Skin epidermis (tissue), 12 donors: ENCODE data around the gene OTUD4.
A peak's percentile ranks its signal among the peaks of the same experiment; 100 is the strongest.

ENCODE experiments used
- H3K27ac ChIP-seq, 21 experiments: fragments of 200-600 bp; sonication (generic) in 11 of 21; one replicate each; pipeline ENCODE4 v1.5.0; 2020; ENCODE audit warnings: mild to moderate bottlenecking in 3 of 21, inconsistent platforms in 2 of 21, moderate library complexity in 2 of 21
- H3K4me3 ChIP-seq, 7 experiments: fragments of 200-600 bp; sonication (generic) in 2 of 7; one replicate each; pipeline ENCODE4 v1.5.0; 2020; ENCODE audit warnings: inconsistent platforms in 2 of 7, mild to moderate bottlenecking in 2 of 7, moderate library complexity in 1 of 7

The OTUD4 gene

GRCh38 chr4:145132511-145133098 is 47.8 kb downstream of the OTUD4 start:
- peak overlapping the region in 2 of 21 experiments; percentile 27 to 32 for H3K27ac ChIP-seq
- no peak overlapping the region for H3K4me3 ChIP-seq

GRCh38 chr4:145131848-145132247 is 48.5 kb downstream of the OTUD4 start:
- Histone ChIP-seq H3K27ac (peak overlapping the region in 1 of 21 experiments; percentile 11), H3K4me3 (no peak overlapping the region)

- H3K27ac ChIP-seq = peak overlapping the region in 2 of 21 experiments; percentile 11 to 19
- H3K4me3 ChIP-seq = no peak overlapping the region
These were observed 49.5 kb downstream of the OTUD4 start for GRCh38 chr4:145130788-145131399.

- Histone ChIP-seq H3K27ac (no peak overlapping the region), H3K4me3 (no peak overlapping the region)
These were observed 50.3 kb downstream of the OTUD4 start for GRCh38 chr4:145130130-145130529.

GRCh38 chr4:145125396-145125795 is 55.0 kb downstream of the OTUD4 start:
- H3K27ac ChIP-seq = peak overlapping the region in 3 of 21 experiments; percentile 36 to 72 (median 49)
- H3K4me3 ChIP-seq = no peak overlapping the region

- no peak overlapping the region for H3K27ac ChIP-seq
These were observed 72.3 kb downstream of the OTUD4 start for GRCh38 chr4:145108128-145108527.

GRCh38 chr4:145107126-145107525 is 73.3 kb downstream of the OTUD4 start:
- no peak overlapping the region for H3K27ac ChIP-seq
- H3K4me3 ChIP-seq = no peak overlapping the region

More at GRCh38 chr4:145108128-145108527, 72.3 kb downstream of the OTUD4 start:
- no peak overlapping the region for H3K4me3 ChIP-seq

GRCh38 chr4:145103496-145103895 is 76.9 kb downstream of the OTUD4 start:
- no peak overlapping the region for H3K27ac ChIP-seq

GRCh38 chr4:145102619-145103018 is 77.8 kb downstream of the OTUD4 start:
- Histone ChIP-seq H3K27ac (no peak overlapping the region), H3K4me3 (no peak overlapping the region)

More at GRCh38 chr4:145103496-145103895, 76.9 kb downstream of the OTUD4 start:
- H3K4me3 ChIP-seq = no peak overlapping the region

GRCh38 chr4:145101091-145101490 is 79.3 kb downstream of the OTUD4 start:
- Histone ChIP-seq H3K4me3 (no peak overlapping the region), H3K27ac (no peak overlapping the region)

- H3K27ac ChIP-seq = peak overlapping the region in 8 of 21 experiments; percentile 13 to 97 (median 93)
- H3K4me3 ChIP-seq = peak overlapping the region; percentile 72 to 94 (median 83)
These were observed 80.7 kb downstream of the OTUD4 start for GRCh38 chr4:145099653-145100052.

- peak overlapping the region; percentile 72 to 94 (median 83) for H3K4me3 ChIP-seq
- peak overlapping the region; percentile 63 to 97 (median 90) for H3K27ac ChIP-seq
These were observed 81.7 kb downstream of the OTUD4 start for GRCh38 chr4:145098675-145099037.

GRCh38 chr4:145097821-145098674 is 82.3 kb downstream of the OTUD4 start, which contains the start of the genes ABCE1 and ANAPC10:
ABCE1 (plus strand) TSS chr4:145098311; CDS start chr4:145104413, 6,102 bp downstream.
ANAPC10 (minus strand) TSS chr4:145098196; CDS start chr4:145096099, 2,097 bp downstream.
- H3K4me3 ChIP-seq = peak within 1 kb of the TSS; percentile 72 to 94 (median 83)
- H3K27ac ChIP-seq = peak within 1 kb of the TSS; percentile 63 to 97 (median 90)

GRCh38 chr4:145097331-145097820 is 83.0 kb downstream of the OTUD4 start:
- Histone ChIP-seq H3K4me3 (peak overlapping the region; percentile 72 to 94 (median 83)), H3K27ac (peak overlapping the region in 20 of 21 experiments; percentile 73 to 97 (median 90))

GRCh38 chr4:145093638-145094037 is 86.8 kb downstream of the OTUD4 start:
- Histone ChIP-seq H3K4me3 (no peak overlapping the region), H3K27ac (no peak overlapping the region)

- Histone ChIP-seq H3K27ac (no peak overlapping the region), H3K4me3 (no peak overlapping the region)
These were observed 90.0 kb downstream of the OTUD4 start for GRCh38 chr4:145090380-145090779.

- Histone ChIP-seq H3K4me3 (no peak overlapping the region), H3K27ac (no peak overlapping the region)
These were observed 96.3 kb downstream of the OTUD4 start for GRCh38 chr4:145083891-145084605.
